Left kidney (tissue), 2 donors: ENCODE results near the gene CCDC85C. TPM values are rescaled to one million over a fixed set of nuclear protein-coding genes. Genes with fewer than 3 reads are reported as not detected.

Experiments
- DNase-seq: peaks from one replicate; pipeline ENCODE4 v3.0.0-alpha.2; 2013
- polyA plus RNA-seq: library from polyadenylated mRNA; unstranded; fragments of 120-200 nt; gene quantifications from one replicate; pipeline ENCODE4 v1.2.1, GENCODE V29; 2013; ENCODE audit not compliant: insufficient read length

Gene CCDC85C
- polyA plus RNA-seq, 1 donor, result 24.4 TPM

- DNase-seq, result no peak
Measured at GRCh38 chr14:99475660-99476059, 128.3 kb downstream of the CCDC85C start.

GRCh38 chr14:99475179-99475578 is 128.8 kb downstream of the CCDC85C start:
- DNase-seq, result no peak

- no peak for DNase-seq
Measured at GRCh38 chr14:99473458-99473857, 130.5 kb downstream of the CCDC85C start.

- no peak for DNase-seq
Measured at GRCh38 chr14:99472937-99473336, 131.1 kb downstream of the CCDC85C start.

DNA sequence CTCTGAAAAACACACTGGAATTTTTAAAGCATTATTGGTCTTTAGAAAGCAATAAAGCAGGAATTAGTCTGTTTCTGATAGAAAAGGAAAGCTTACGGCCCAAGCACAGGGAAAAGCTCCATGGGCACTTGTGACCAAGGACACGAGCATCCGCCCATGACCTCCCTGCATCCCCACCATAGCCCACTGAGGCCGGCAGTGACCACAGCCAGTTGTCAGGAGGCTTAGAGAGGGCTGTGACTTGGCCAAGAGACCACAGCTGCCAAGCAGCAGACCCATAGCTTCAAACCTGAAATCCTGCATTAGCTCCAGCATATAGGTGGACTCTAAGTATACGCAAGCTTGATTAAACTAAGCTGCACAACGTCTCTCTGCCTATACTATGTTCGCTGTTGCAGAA is 132.3 kb downstream of the CCDC85C start:
- no peak for DNase-seq

DNA sequence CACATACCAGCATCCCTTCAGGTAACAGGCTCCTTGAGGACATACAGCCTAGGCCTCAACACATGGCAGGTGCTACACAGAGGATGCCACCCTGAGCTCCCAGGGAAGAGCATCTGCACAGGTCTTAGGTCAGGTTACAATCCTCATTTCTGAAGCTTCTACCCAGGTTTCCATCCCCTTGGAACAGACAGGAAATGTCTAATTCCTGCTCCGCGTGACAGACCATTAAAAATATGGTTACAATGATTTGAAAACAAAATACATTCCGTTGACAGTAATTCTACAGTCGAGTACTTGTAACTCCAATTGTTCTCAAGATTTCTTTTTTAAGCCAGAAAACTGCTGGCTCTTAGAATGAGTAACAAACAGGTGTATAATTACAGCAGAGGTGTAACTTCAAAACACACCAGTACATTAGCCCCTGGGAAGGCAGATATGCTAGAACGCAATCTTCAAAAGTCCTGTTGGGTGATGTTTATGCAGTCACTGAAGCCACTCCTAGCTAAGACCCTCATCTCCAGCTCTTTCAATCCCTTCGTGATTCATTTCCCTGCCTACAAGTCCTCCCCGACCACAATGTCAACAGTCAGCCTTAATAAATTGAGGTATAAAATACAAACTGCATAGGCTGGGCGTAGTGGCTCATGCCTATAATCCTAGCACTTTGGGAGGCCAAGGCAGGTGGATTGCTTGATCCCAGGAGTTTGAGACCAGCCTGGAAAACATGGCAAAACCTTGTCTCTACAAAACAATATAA is 135.0 kb downstream of the CCDC85C start:
- DNase-seq, result no peak

- no peak for DNase-seq
Measured at GRCh38 chr14:99468081-99468480, 135.9 kb downstream of the CCDC85C start.

- DNase-seq, result no peak
Measured at GRCh38 chr14:99467336-99468078, 136.5 kb downstream of the CCDC85C start.

GRCh38 chr14:99466758-99467157 is 137.2 kb downstream of the CCDC85C start:
- DNase-seq, result no peak

- no peak for DNase-seq
Measured at GRCh38 chr14:99465288-99465687, 138.7 kb downstream of the CCDC85C start.

DNA sequence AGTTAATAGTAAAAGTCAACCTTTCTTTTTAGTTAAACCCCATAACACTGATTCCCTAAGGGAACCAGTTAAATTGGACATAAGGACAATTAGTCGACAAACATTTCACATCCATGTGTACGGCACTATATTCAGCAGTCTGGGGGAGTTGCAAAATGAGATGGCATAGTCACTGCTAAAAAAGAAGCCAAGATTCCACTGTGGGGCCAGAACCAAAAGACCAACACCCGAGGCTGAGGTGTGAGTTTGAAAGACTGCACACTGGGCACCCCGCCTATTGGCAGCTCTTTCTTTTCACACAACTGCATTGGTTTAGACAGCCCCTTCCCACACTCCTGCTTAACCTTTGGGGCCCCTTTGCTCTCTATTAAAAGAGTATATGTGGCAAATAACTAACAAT is 140.0 kb downstream of the CCDC85C start:
- no peak for DNase-seq

DNA sequence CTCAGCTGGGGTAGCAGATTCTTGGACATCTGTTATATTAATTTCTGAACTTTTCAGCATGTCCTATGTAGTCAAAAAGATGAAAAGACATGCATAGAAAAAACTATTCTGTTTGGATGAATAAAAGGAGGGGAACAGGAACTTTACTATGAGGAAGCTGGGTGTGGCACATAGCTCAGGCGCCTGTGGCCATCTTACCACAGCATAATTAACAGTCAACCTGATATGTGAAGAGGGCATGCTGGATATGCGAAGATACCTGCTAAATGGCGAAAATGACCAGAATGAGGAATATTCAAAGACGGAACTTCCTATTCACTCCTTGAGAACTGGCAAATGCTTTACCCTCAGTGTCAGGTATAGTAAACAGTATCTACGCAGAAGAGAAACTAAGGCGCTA is 141.8 kb downstream of the CCDC85C start:
- no peak for DNase-seq

- DNase-seq, result no peak
Measured at GRCh38 chr14:99461411-99462085, 142.5 kb downstream of the CCDC85C start.

GRCh38 chr14:99460793-99461192 is 143.2 kb downstream of the CCDC85C start:
- no peak for DNase-seq

DNA sequence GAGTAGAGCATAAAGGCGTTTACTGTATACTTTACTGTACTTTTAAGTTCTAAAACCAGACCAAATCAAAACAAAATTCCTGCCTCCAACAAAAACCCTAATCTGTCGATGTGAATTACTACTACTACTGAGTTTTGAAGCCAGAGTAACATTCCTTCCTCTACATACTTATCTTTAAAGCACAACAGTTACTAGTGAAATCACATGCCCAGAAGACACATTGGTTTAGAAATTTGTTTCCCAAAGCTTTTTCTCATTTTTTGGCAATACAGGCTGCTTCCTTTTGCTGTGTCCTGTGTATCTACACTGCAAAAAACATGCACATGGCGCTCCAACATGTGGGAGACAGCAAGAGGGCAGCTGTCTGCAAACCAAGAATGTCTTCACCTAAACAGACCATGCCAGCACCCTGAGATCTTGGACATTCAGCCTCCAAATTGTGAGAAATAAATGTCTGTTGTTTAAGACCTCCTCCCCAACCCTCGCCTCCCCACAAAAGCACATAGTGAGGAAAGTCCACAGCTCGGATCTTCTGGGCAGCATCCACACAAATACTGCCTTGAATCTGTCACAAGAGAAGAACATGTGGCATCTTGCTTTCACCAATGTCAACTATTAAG is 144.4 kb downstream of the CCDC85C start:
- DNase-seq, result no peak

- DNase-seq, result no peak
Measured at GRCh38 chr14:99454246-99454645, 149.8 kb downstream of the CCDC85C start.

- DNase-seq, result no peak
Measured at GRCh38 chr14:99452968-99453367, 151.0 kb downstream of the CCDC85C start.

DNA sequence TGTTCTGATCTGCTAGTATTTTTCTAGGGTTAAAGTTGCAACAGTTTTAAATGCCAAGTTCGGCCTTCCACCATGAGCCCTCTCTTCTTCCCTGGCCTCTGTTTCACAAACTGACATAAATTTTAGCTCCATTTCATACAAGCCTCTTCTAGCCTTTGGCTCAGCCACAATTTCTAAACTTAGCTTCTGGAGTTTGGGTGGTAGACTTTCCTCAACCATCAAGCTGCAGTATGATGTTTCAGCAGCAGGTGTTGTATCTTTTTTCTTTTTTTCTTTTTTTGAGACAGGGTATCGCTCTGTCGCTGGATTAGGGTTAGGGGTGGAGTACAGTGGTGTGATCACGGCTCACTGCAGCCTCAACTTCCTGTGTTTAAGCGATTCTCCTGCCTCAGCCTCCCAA is 152.8 kb downstream of the CCDC85C start:
- no peak for DNase-seq

GRCh38 chr14:99450266-99450665 is 153.7 kb downstream of the CCDC85C start:
- no peak for DNase-seq
